Measurements from ENCODE around the gene CCDC74B.
"Not testable (repeated sequence)": the region's sequence is repeated elsewhere in the genome, so short reads cannot be mapped to it uniquely, and the experiment has no call there.

Gene CCDC74B

GRCh38 chr2:130165293-130166016, 20.5 kb upstream of the CCDC74B start:
- DNase-seq (ENCODE audit: low read depth): no peak

GRCh38 chr2:130162968-130163367, 18.1 kb upstream of the CCDC74B start:
- DNase-seq (ENCODE audit: low read depth): no peak

- not testable (repeated sequence) for DNase-seq (ENCODE audit: low read depth)
Measured at GRCh38 chr2:130162486-130162885, 17.6 kb upstream of the CCDC74B start.

- DNase-seq (ENCODE audit: low read depth): not testable (repeated sequence)
Measured at GRCh38 chr2:130160838-130161705, 16.2 kb upstream of the CCDC74B start.

GRCh38 chr2:130160131-130160530, 15.2 kb upstream of the CCDC74B start:
- DNase-seq (ENCODE audit: low read depth): no peak

- DNase-seq (ENCODE audit: low read depth): not testable (repeated sequence)
Measured at GRCh38 chr2:130159376-130159775, 14.5 kb upstream of the CCDC74B start.

GRCh38 chr2:130158631-130159030, 13.7 kb upstream of the CCDC74B start:
- no peak for DNase-seq (ENCODE audit: low read depth)

GRCh38 chr2:130157825-130158514, 13.1 kb upstream of the CCDC74B start:
- DNase-seq (ENCODE audit: low read depth): not testable (repeated sequence)

- not testable (repeated sequence) for DNase-seq (ENCODE audit: low read depth)
Measured at GRCh38 chr2:130157354-130157753, 12.4 kb upstream of the CCDC74B start.

GRCh38 chr2:130156624-130157004, 11.7 kb upstream of the CCDC74B start:
- no peak for DNase-seq (ENCODE audit: low read depth)

- DNase-seq (ENCODE audit: low read depth): not testable (repeated sequence)
Measured at GRCh38 chr2:130155956-130156623, 11.2 kb upstream of the CCDC74B start.

- DNase-seq (ENCODE audit: low read depth): no peak
Measured at GRCh38 chr2:130154773-130155765, 10.2 kb upstream of the CCDC74B start.

GRCh38 chr2:130154423-130154770, 9.5 kb upstream of the CCDC74B start:
- not testable (repeated sequence) for DNase-seq (ENCODE audit: low read depth)

GRCh38 chr2:130153721-130154422, 9.0 kb upstream of the CCDC74B start:
- DNase-seq (ENCODE audit: low read depth): not testable (repeated sequence)

GRCh38 chr2:130152816-130153595, 8.1 kb upstream of the CCDC74B start:
- no peak for DNase-seq (ENCODE audit: low read depth)

GRCh38 chr2:130152136-130152815, 7.4 kb upstream of the CCDC74B start:
- not testable (repeated sequence) for DNase-seq (ENCODE audit: low read depth)

GRCh38 chr2:130151145-130151512, 6.2 kb upstream of the CCDC74B start:
- not testable (repeated sequence) for DNase-seq (ENCODE audit: low read depth)

GRCh38 chr2:130150181-130151144, 5.6 kb upstream of the CCDC74B start:
- no peak for DNase-seq (ENCODE audit: low read depth)

All from activated gamma-delta T cell treated with anti-CD3 and anti-CD28 coated beads, Interleukin-2, amount 50 U/mL, for 16 hours (primary cell).